K562 (cell line): ENCODE results near the gene FARSA. TPM values are rescaled to one million over a fixed set of nuclear protein-coding genes. Genes with fewer than 3 reads are reported as not detected.

ENCODE experiments used
- C11orf30 ChIP-seq: fragments of 450-650 bp; IDR thresholded peaks from 2 replicates; pipeline ENCODE4 v1.6.1; 2016; ENCODE audit warnings: low read depth, mild to moderate bottlenecking
- CHD4 ChIP-seq: fragments of 200-600 bp; sonication (generic); IDR thresholded peaks from 3 replicates; pipeline ENCODE4 v1.6.1; 2012; ENCODE audit warnings: low read depth, mild to moderate bottlenecking, mixed read lengths, low read length, inconsistent platforms; ENCODE audit not compliant: insufficient read depth, insufficient replicate concordance, poor library complexity, severe bottlenecking
- EHMT2 ChIP-seq: fragments of 450-650 bp; IDR thresholded peaks from 2 replicates; pipeline ENCODE4 v1.6.1; 2018; ENCODE audit warnings: antibody characterized with exemption
- MCM5 ChIP-seq: fragments of 450-650 bp; IDR thresholded peaks from 2 replicates; pipeline ENCODE4 v1.6.1; 2016; ENCODE audit warnings: low read depth
- SIN3A ChIP-seq, 2 experiments: fragments of 150-350 bp in 1 of 2; IDR thresholded peaks; 2 replicates each; pipeline ENCODE4 v1.6.1; 2011 to 2016; ENCODE audit warnings: borderline replicate concordance in 2 of 2, low read depth in 2 of 2, low read length in 2 of 2, mild to moderate bottlenecking in 2 of 2, moderate library complexity in 2 of 2; ENCODE audit not compliant: control insufficient read depth in 1 of 2
- STAG1 ChIP-seq: sonication (generic); formaldehyde crosslinking; IDR thresholded peaks from 2 replicates; pipeline ENCODE4 v1.5.0; 2020; ENCODE audit warnings: missing genetic modification reagents, borderline replicate concordance
- ZC3H8 ChIP-seq: fragments of 450-650 bp; IDR thresholded peaks from 2 replicates; pipeline ENCODE4 v1.6.1; 2017
- ZNF589 ChIP-seq: fragments of 200-800 bp; sonication (Bioruptor generic); IDR thresholded peaks from 2 replicates; pipeline ENCODE4 v1.6.1; 2016; ENCODE audit warnings: low read depth, missing genetic modification characterization, missing compliant biosample characterization
- polyA plus RNA-seq, 8 experiments: library from polyadenylated mRNA; depleted of rRNA in 4 of 8; stranded (reverse) in 5 of 8; unstranded in 3 of 8; fragments of >200 nt; fragmentation: Nextera tagmentation in 2 of 8; fragmentation: Illumina TruSeq in 1 of 8; extraction: Ambion mirVana in 2 of 8; extraction: Trizol in 1 of 8; gene quantifications; 2 replicates each; pipeline versions ENCODE4 v1.2.1 to v1.2.3, GENCODE V29; 2011 to 2014; ENCODE audit warnings: inconsistent platforms in 1 of 8, missing spikeins in 1 of 8
- total RNA-seq, 7 experiments: library from RNA; depleted of rRNA in 6 of 7; stranded (reverse); fragments of >200 nt in 6 of 7; fragmentation: Illumina TruSeq in 2 of 7; extraction: Trizol in 2 of 7; gene quantifications; 2 replicates each; pipeline versions ENCODE4 v1.2.1 to v1.2.3, GENCODE V29; 2011 to 2021; ENCODE audit warnings: low replicate concordance in 1 of 7
- TF ChIP-seq, protein P1 (sequence below): conservative IDR thresholded peaks from 2 replicates; pipeline ENCODE4 v1.6.1; 2011; ENCODE audit warnings: low read depth, mild to moderate bottlenecking, low read length; ENCODE audit not compliant: control insufficient read depth
- TF ChIP-seq, protein P2 (sequence below): fragments of 450-650 bp; formaldehyde crosslinking; IDR thresholded peaks from 2 replicates; pipeline ENCODE4 v1.4.0; 2020; ENCODE audit warnings: mild to moderate bottlenecking, moderate library complexity
- TF ChIP-seq, protein P3 (sequence below): fragments of 450-650 bp; IDR thresholded peaks from 2 replicates; pipeline ENCODE4 v1.6.1; 2018; ENCODE audit not compliant: partially characterized antibody

FARSA gene
- total and polyA plus RNA-seq, 9 of the 15 experiments (the other 6 are each of a cell fraction or from before 2014, with no cell fraction given): 25.2 to 237 (median 89.6) TPM

DNA sequence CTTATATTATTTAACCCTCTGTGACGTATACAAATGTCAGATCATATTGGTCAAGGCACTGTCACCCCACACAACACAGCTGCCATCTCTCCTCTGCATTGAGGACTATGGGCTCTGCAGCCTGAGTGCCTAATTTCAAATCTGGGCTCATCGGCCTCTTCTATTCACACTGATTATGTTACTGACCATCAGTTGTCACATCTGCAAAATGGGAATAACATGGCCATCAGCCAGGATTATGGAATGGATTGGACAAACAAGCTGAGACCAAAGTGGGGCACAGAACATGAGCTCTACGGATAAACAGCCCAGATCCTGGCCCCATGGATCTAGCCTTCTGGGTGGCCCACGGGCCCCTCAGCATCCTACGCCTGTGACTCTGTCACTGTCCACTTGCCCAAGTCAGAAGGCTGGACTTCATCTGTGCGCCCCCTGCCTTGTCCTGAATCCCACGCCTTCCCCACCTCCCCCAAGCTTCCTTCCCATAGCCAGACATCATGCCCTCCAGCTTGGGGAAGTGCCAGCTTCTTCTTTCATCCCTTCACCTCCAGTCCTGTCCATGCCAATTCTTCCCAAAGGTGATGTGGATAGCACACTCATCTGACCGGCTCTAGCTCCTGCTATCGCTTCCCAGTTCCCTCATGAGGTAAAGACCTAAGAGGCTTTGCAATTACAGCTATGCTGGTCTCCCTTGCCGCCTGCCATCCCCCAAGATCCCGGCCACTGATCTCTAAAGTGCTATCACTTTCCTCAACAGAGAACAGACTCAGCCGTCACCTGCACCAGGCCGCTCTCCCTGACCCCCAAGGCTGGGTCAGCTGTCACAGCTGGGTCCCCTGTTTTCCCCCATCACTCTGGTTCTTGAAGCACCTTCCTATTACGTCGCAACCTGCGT is 872 bp downstream of the FARSA start (continued):
- TF ChIP-seq MCM5 (no peak), C11orf30 (no peak), EHMT2 (no peak), ZNF589 (CRISPR knock-in tag) (no peak), CHD4 (no peak), ZC3H8 (no peak), STAG1 (CRISPR knock-in tag) (0 out of 2 replicates have a peak, but pooled peaks have one; percentile 41), SIN3A (IDR thresholded peaks at IDR 0.05; ENCODE audit: borderline replicate concordance in 2 of 2, control insufficient read depth in 1 of 2, low read depth in 2 of 2, low read length in 2 of 2) (no peak)
- TF ChIP-seq, protein P1, sequence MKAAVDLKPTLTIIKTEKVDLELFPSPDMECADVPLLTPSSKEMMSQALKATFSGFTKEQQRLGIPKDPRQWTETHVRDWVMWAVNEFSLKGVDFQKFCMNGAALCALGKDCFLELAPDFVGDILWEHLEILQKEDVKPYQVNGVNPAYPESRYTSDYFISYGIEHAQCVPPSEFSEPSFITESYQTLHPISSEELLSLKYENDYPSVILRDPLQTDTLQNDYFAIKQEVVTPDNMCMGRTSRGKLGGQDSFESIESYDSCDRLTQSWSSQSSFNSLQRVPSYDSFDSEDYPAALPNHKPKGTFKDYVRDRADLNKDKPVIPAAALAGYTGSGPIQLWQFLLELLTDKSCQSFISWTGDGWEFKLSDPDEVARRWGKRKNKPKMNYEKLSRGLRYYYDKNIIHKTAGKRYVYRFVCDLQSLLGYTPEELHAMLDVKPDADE: peak; percentile 40; the same call in 1 of the 2 replicates
- TF ChIP-seq, protein P2, sequence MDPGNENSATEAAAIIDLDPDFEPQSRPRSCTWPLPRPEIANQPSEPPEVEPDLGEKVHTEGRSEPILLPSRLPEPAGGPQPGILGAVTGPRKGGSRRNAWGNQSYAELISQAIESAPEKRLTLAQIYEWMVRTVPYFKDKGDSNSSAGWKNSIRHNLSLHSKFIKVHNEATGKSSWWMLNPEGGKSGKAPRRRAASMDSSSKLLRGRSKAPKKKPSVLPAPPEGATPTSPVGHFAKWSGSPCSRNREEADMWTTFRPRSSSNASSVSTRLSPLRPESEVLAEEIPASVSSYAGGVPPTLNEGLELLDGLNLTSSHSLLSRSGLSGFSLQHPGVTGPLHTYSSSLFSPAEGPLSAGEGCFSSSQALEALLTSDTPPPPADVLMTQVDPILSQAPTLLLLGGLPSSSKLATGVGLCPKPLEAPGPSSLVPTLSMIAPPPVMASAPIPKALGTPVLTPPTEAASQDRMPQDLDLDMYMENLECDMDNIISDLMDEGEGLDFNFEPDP (CRISPR knock-in tag): no peak
- TF ChIP-seq, protein P3, sequence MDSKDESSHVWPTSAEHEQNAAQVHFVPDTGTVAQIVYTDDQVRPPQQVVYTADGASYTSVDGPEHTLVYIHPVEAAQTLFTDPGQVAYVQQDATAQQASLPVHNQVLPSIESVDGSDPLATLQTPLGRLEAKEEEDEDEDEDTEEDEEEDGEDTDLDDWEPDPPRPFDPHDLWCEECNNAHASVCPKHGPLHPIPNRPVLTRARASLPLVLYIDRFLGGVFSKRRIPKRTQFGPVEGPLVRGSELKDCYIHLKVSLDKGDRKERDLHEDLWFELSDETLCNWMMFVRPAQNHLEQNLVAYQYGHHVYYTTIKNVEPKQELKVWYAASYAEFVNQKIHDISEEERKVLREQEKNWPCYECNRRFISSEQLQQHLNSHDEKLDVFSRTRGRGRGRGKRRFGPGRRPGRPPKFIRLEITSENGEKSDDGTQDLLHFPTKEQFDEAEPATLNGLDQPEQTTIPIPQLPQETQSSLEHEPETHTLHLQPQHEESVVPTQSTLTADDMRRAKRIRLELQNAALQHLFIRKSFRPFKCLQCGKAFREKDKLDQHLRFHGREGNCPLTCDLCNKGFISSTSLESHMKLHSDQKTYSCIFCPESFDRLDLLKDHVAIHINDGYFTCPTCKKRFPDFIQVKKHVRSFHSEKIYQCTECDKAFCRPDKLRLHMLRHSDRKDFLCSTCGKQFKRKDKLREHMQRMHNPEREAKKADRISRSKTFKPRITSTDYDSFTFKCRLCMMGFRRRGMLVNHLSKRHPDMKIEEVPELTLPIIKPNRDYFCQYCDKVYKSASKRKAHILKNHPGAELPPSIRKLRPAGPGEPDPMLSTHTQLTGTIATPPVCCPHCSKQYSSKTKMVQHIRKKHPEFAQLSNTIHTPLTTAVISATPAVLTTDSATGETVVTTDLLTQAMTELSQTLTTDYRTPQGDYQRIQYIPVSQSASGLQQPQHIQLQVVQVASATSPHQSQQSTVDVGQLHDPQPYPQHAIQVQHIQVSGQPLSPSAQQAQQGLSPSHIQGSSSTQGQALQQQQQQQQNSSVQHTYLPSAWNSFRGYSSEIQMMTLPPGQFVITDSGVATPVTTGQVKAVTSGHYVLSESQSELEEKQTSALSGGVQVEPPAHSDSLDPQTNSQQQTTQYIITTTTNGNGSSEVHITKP: no peak
